HepG2 (cell line): ENCODE data around the gene SETD1A. TPM values are rescaled to one million over a fixed set of nuclear protein-coding genes. Genes with fewer than 3 reads are reported as not detected.
A peak's percentile ranks its signal among the peaks of the same experiment; 100 is the strongest.

Source experiments
- CAMTA2 ChIP-seq: sonication (generic); formaldehyde crosslinking; IDR thresholded peaks from 2 replicates; pipeline ENCODE4 v1.4.0; 2020; ENCODE audit warnings: mild to moderate bottlenecking, missing genetic modification reagents, borderline replicate concordance
- CEBPZ ChIP-seq: IDR thresholded peaks from 2 replicates; pipeline ENCODE4 v1.6.1; 2012; ENCODE audit warnings: low read length, improper control_type of control experiment
- IRF2 ChIP-seq: IDR thresholded peaks from 2 replicates; pipeline ENCODE4 v1.6.1; 2018; ENCODE audit warnings: missing genetic modification reagents, missing compliant biosample characterization
- KDM5A ChIP-seq: fragments of 200-600 bp; sonication (generic); IDR thresholded peaks from 2 replicates; pipeline ENCODE4 v1.7.0; 2018; ENCODE audit warnings: antibody characterized with exemption, mild to moderate bottlenecking, low read length, borderline replicate concordance
- KLF11 ChIP-seq: IDR thresholded peaks from 2 replicates; pipeline ENCODE4 v1.6.1; 2016; ENCODE audit warnings: missing compliant biosample characterization
- KLF16 ChIP-seq, 2 experiments: sonication (generic) in 1 of 2; formaldehyde crosslinking in 1 of 2; IDR thresholded peaks; 2 replicates each; pipeline versions ENCODE4 v1.6.1 to v1.8.0; 2016 to 2023; ENCODE audit warnings: missing genetic modification reagents in 2 of 2, missing compliant biosample characterization in 1 of 2
- KMT2A ChIP-seq: sonication (generic); formaldehyde crosslinking; IDR thresholded peaks from 2 replicates; pipeline ENCODE4 v1.4.0; 2020; ENCODE audit warnings: missing genetic modification reagents
- MYNN ChIP-seq: sonication (generic); formaldehyde crosslinking; IDR thresholded peaks from 2 replicates; pipeline ENCODE4 v1.4.0; 2020; ENCODE audit warnings: mild to moderate bottlenecking, low read depth, missing genetic modification reagents
- MZF1 ChIP-seq: sonication (generic); formaldehyde crosslinking; IDR thresholded peaks from 2 replicates; pipeline ENCODE4 v1.8.1; 2023; ENCODE audit warnings: mild to moderate bottlenecking, missing genetic modification reagents, borderline replicate concordance
- NCOA2 ChIP-seq: sonication (generic); formaldehyde crosslinking; IDR thresholded peaks from 2 replicates; pipeline ENCODE4 v1.8.0; 2022; ENCODE audit warnings: inconsistent platforms
- POLR2AphosphoS5 ChIP-seq: IDR thresholded peaks from 2 replicates; pipeline ENCODE4 v1.6.1; 2012; ENCODE audit warnings: low read depth, low read length
- SRY ChIP-seq: sonication (generic); formaldehyde crosslinking; IDR thresholded peaks from 2 replicates; pipeline ENCODE4 v1.8.0; 2022; ENCODE audit warnings: mild to moderate bottlenecking, missing genetic modification reagents
- TMF1 ChIP-seq: sonication (generic); formaldehyde crosslinking; IDR thresholded peaks from 2 replicates; pipeline ENCODE4 v1.8.1; 2022; ENCODE audit warnings: low read depth, missing genetic modification reagents
- ZNF17 ChIP-seq: sonication (generic); formaldehyde crosslinking; IDR thresholded peaks from 2 replicates; pipeline ENCODE4 v1.5.0; 2020; ENCODE audit warnings: mild to moderate bottlenecking, missing genetic modification reagents
- ZNF563 ChIP-seq: sonication (generic); formaldehyde crosslinking; IDR thresholded peaks from 2 replicates; pipeline ENCODE4 v1.8.0; 2022; ENCODE audit warnings: mild to moderate bottlenecking, moderate library complexity, missing genetic modification reagents
- ZNF749 ChIP-seq: sonication (generic); formaldehyde crosslinking; IDR thresholded peaks from 2 replicates; pipeline ENCODE4 v1.8.0; 2022; ENCODE audit warnings: mild to moderate bottlenecking, missing genetic modification reagents, moderate library complexity, borderline replicate concordance
- ZNF775 ChIP-seq: sonication (generic); formaldehyde crosslinking; IDR thresholded peaks from 2 replicates; pipeline ENCODE4 v1.4.0; 2020; ENCODE audit warnings: missing genetic modification reagents, mild to moderate bottlenecking, moderate library complexity, borderline replicate concordance
- ZNF839 ChIP-seq: sonication (generic); formaldehyde crosslinking; IDR thresholded peaks from 2 replicates; pipeline ENCODE4 v1.4.0; 2020; ENCODE audit warnings: missing genetic modification reagents, mild to moderate bottlenecking, borderline replicate concordance
- polyA plus RNA-seq, 8 experiments: library from polyadenylated mRNA; depleted of rRNA in 3 of 8; stranded (reverse) in 7 of 8; unstranded in 1 of 8; fragments of >200 nt; fragmentation: Illumina TruSeq in 4 of 8; extraction: Trizol in 4 of 8; gene quantifications; 2 replicates each; pipeline versions ENCODE4 v1.2.1 to v1.2.3, GENCODE V29; 2011 to 2016; ENCODE audit warnings: low read depth in 4 of 8, missing spikeins in 1 of 8, mixed read lengths in 1 of 8; ENCODE audit not compliant: insufficient read depth in 1 of 8
- total RNA-seq, 5 experiments: library from RNA; depleted of rRNA; stranded (reverse); fragments of >200 nt; fragmentation: Illumina TruSeq; extraction: Trizol; gene quantifications; 2 replicates each; pipeline ENCODE4 v1.2.3, GENCODE V29; 2016; ENCODE audit warnings: low read depth in 1 of 5
- TF ChIP-seq, protein P1 (sequence below): IDR thresholded peaks from 2 replicates; pipeline ENCODE4 v1.6.1; 2018; ENCODE audit warnings: missing genetic modification reagents
- TF ChIP-seq, protein P2 (sequence below): sonication (generic); formaldehyde crosslinking; IDR thresholded peaks from 2 replicates; pipeline ENCODE4 v1.8.1; 2023; ENCODE audit warnings: missing genetic modification reagents, inconsistent platforms, borderline replicate concordance
- TF ChIP-seq, protein P3 (sequence below): sonication (generic); formaldehyde crosslinking; IDR thresholded peaks from 2 replicates; pipeline ENCODE4 v1.4.0; 2020; ENCODE audit warnings: missing genetic modification reagents

The SETD1A gene
- total and polyA plus RNA-seq, 2 of the 13 experiments (the other 11 are each of a cell fraction or from before 2014, with no cell fraction given), result 3.8 to 5.6 TPM

DNA sequence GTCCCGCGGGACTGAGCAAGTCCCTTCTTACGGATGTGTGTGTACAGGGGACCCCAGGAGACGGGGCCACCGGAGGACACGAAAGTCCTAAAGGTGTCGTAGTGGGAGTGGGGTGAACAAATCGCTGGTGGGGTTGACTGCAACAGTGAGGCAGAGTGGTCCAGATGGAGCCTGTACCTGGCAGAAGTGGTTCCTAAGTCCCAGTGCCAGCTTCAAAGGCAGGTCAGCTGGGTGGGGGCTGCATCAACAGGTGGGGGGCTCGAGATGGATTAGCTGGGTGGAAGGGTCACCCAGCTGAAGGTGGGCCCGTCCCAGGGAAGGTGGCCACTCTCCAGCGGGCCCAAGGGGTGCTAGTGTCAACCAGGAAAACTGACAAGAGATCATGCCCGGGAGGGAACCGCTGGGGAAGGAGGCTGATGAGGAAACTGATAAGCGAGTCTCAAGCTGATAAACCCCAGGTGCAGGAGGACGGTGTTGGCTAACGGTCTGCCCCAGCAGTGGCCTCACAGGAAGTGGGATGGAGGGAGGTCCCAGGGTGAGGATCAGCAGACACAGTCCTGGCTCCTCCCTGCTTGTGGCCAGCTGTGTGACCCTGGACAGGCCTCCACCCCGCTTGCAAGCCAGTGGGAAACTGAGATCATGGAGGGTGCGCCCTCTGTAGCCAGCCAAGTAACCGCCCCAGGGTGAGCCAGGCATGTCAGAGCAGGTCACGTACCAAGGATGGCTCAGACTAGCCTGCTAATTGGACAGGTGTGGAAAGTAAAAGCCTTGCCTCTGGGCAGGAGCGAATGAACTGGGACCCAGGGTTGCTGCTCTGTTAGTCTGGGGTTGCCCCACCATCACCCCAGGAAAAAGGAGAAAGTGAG, 7.7 kb upstream of the SETD1A start (continued):
- TF ChIP-seq POLR2AphosphoS5 (peak; percentile 99), ZNF775 (CRISPR knock-in tag) (0 out of 2 replicates have a peak, but pooled peaks have one; percentile 62), CAMTA2 (CRISPR knock-in tag) (peak; percentile 77; the same call in 1 of the 2 replicates), KLF11 (peak; percentile 85; the same call in 1 of the 2 replicates), ZNF17 (0 out of 2 replicates have a peak, but pooled peaks have one; percentile 56), KMT2A (CRISPR knock-in tag) (peak; percentile 74), ZNF839 (CRISPR knock-in tag) (no peak), KDM5A (0 out of 2 replicates have a peak, but pooled peaks have one; percentile 13), CEBPZ (no peak), NCOA2 (CRISPR knock-in tag) (peak; percentile 72), ZNF749 (peak; percentile 46; the same call in 1 of the 2 replicates), ZNF563 (CRISPR knock-in tag) (no peak; the same call in 1 of the 2 replicates), KLF16 (CRISPR knock-in tag; IDR thresholded peaks at IDR 0.05) (peak in 1 of 2 experiments; percentile 88; a peak in 2 of 4 replicates), MYNN (no peak; the same call in 1 of the 2 replicates), SRY (no peak), TMF1 (CRISPR knock-in tag) (peak; percentile 77), MZF1 (CRISPR knock-in tag) (no peak), IRF2 (CRISPR knock-in tag) (peak; percentile 92)
- TF ChIP-seq, protein P1, sequence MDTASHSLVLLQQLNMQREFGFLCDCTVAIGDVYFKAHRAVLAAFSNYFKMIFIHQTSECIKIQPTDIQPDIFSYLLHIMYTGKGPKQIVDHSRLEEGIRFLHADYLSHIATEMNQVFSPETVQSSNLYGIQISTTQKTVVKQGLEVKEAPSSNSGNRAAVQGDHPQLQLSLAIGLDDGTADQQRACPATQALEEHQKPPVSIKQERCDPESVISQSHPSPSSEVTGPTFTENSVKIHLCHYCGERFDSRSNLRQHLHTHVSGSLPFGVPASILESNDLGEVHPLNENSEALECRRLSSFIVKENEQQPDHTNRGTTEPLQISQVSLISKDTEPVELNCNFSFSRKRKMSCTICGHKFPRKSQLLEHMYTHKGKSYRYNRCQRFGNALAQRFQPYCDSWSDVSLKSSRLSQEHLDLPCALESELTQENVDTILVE, result peak; percentile 95
- TF ChIP-seq, protein P2, sequence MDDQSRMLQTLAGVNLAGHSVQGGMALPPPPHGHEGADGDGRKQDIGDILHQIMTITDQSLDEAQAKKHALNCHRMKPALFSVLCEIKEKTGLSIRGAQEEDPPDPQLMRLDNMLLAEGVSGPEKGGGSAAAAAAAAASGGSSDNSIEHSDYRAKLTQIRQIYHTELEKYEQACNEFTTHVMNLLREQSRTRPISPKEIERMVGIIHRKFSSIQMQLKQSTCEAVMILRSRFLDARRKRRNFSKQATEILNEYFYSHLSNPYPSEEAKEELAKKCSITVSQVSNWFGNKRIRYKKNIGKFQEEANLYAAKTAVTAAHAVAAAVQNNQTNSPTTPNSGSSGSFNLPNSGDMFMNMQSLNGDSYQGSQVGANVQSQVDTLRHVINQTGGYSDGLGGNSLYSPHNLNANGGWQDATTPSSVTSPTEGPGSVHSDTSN (CRISPR knock-in tag), result no peak
- TF ChIP-seq, protein P3, sequence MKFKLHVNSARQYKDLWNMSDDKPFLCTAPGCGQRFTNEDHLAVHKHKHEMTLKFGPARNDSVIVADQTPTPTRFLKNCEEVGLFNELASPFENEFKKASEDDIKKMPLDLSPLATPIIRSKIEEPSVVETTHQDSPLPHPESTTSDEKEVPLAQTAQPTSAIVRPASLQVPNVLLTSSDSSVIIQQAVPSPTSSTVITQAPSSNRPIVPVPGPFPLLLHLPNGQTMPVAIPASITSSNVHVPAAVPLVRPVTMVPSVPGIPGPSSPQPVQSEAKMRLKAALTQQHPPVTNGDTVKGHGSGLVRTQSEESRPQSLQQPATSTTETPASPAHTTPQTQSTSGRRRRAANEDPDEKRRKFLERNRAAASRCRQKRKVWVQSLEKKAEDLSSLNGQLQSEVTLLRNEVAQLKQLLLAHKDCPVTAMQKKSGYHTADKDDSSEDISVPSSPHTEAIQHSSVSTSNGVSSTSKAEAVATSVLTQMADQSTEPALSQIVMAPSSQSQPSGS (CRISPR knock-in tag), result peak; percentile 87
